HCT116 (cell line): ENCODE results near the gene HMGA1. TPM values are rescaled to one million over a fixed set of nuclear protein-coding genes. Genes with fewer than 3 reads are reported as not detected.

Experiments
- ATAC-seq: fragments of 200-7000 bp; cut with Tn5 transposase; 2 replicates; pipeline ENCODE4 v1.9.1; 2020; ENCODE audit warnings: mild to moderate bottlenecking, moderate library complexity
- BruUV-seq: library from RNA; stranded (reverse); fragments of 400-500 nt; replicated peaks from 2 replicates; lab custom pipeline; 2021; lab: Mats Ljungman, UMichigan
- CTCF ChIA-PET: fragments of 300-600 bp; sonication (Branson Sonifier 250); formaldehyde crosslinking; loops from one replicate; lab custom pipeline; 2021; ENCODE audit warnings: antibody characterized with exemption; lab: Charles Lee
- POLR2A ChIA-PET: fragments of 300-600, 350-600 bp; sonication (Branson Sonifier 250); formaldehyde crosslinking; loops from one replicate; lab custom pipeline; 2021; ENCODE audit warnings: antibody characterized with exemption; lab: Charles Lee
- RAD21 ChIA-PET, 2 experiments: fragments of 300-600 bp; sonication (Branson Sonifier 250); formaldehyde crosslinking; loops; one replicate each; lab custom pipeline; 2023; ENCODE audit warnings: low total read pairs in 2 of 2; ENCODE audit not compliant: uncharacterized antibody in 2 of 2, unreplicated experiment in 2 of 2, low non-redundant PET in 1 of 2; lab: Charles Lee
- DNase-seq: peaks from one replicate; pipeline ENCODE4 v3.0.0-alpha.2; 2010; ENCODE audit warnings: low read depth, low spot score
- H2AFZ ChIP-seq: fragments of 200-600 bp; shearing (Covaris generic), sonication (generic); 2 replicates; pipeline ENCODE4 v1.6.1; 2017; ENCODE audit warnings: low read depth, mixed run types, mixed read lengths, antibody characterized with exemption, low read length; ENCODE audit not compliant: poor library complexity, severe bottlenecking
- H3K27ac ChIP-seq: 2 replicates; pipeline ENCODE4 v1.5.1; 2012; ENCODE audit warnings: low read depth, low read length
- H3K27me3 ChIP-seq: fragments of 200-600 bp; sonication (generic); 2 replicates; pipeline ENCODE4 v1.6.1; 2016; ENCODE audit warnings: mixed run types, low read length, mixed read lengths; ENCODE audit not compliant: insufficient read depth
- H3K36me3 ChIP-seq, 2 experiments: fragments of 200-500 bp in 1 of 2; fragments of 200-600 bp in 1 of 2; sonication (Bioruptor generic) in 1 of 2; sonication (generic) in 1 of 2; 2 replicates each; pipeline versions ENCODE4 v1.5.1 to v1.6.1; 2014 to 2016; ENCODE audit warnings: low read length in 2 of 2, inconsistent platforms in 1 of 2, mixed read lengths in 1 of 2, mixed run types in 1 of 2; ENCODE audit not compliant: insufficient read depth in 2 of 2, control insufficient read depth in 1 of 2
- H3K4me1 ChIP-seq, 2 experiments: fragments of 200-600 bp in 1 of 2; sonication (generic) in 1 of 2; 2 replicates each; pipeline versions ENCODE4 v1.5.1 to v1.6.1; 2012 to 2017; ENCODE audit warnings: low read length in 2 of 2, inconsistent platforms in 1 of 2, mild to moderate bottlenecking in 1 of 2, mixed read lengths in 1 of 2, mixed run types in 1 of 2, moderate library complexity in 1 of 2; ENCODE audit not compliant: insufficient read depth in 2 of 2, control insufficient read depth in 1 of 2
- H3K4me2 ChIP-seq: fragments of 200-600 bp; sonication (generic); 2 replicates; pipeline ENCODE4 v1.6.1; 2017; ENCODE audit warnings: mixed run types, low read length, mixed read lengths
- H3K4me3 ChIP-seq, 2 experiments: fragments of 200-600 bp in 1 of 2; sonication (generic) in 1 of 2; replicated peaks in 1 of 2; 2 replicates each; pipeline ENCODE4 v1.5.1; 2011 to 2016; ENCODE audit warnings: low read length in 2 of 2, control low read depth in 1 of 2, low read depth in 1 of 2, mild to moderate bottlenecking in 1 of 2, mixed read lengths in 1 of 2, mixed run types in 1 of 2
- H3K79me2 ChIP-seq: fragments of 200-600 bp; sonication (generic); 2 replicates; pipeline ENCODE4 v1.6.1; 2017; ENCODE audit warnings: mild to moderate bottlenecking, mixed run types, low read length, moderate library complexity, mixed read lengths; ENCODE audit not compliant: insufficient read depth
- H3K9ac ChIP-seq: fragments of 200-600 bp; sonication (generic); 2 replicates; pipeline ENCODE4 v1.6.1; 2016; ENCODE audit warnings: low read length, mixed read lengths
- H3K9me2 ChIP-seq: fragments of 200-600 bp; sonication (generic), shearing (Covaris generic); 2 replicates; pipeline ENCODE4 v1.6.1; 2017; ENCODE audit warnings: mixed run types, mild to moderate bottlenecking, moderate library complexity; ENCODE audit not compliant: insufficient read depth
- H3K9me3 ChIP-seq, 2 experiments: fragments of 200-500 bp in 1 of 2; fragments of 200-600 bp in 1 of 2; sonication (Bioruptor generic) in 1 of 2; sonication (generic) in 1 of 2; 2 replicates each; pipeline ENCODE4 v1.6.1; 2014 to 2017; ENCODE audit warnings: low read length in 2 of 2, mixed read lengths in 2 of 2, inconsistent platforms in 1 of 2, low read depth in 1 of 2, mild to moderate bottlenecking in 1 of 2, mixed run types in 1 of 2, moderate library complexity in 1 of 2; ENCODE audit not compliant: control insufficient read depth in 1 of 2, insufficient read depth in 1 of 2
- H4K20me1 ChIP-seq: fragments of 200-600 bp; sonication (generic), shearing (Covaris generic); 2 replicates; pipeline ENCODE4 v1.6.1; 2017; ENCODE audit warnings: mixed run types, mild to moderate bottlenecking, moderate library complexity; ENCODE audit not compliant: insufficient read depth
- EZH2 ChIP-seq: fragments of 200-600 bp; sonication (generic); IDR thresholded peaks from 2 replicates; pipeline ENCODE4 v1.6.1; 2017; ENCODE audit warnings: antibody characterized with exemption, mixed run types
- EZH2phosphoT487 ChIP-seq: fragments of 200-600 bp; IDR thresholded peaks from 2 replicates; pipeline ENCODE4 v1.6.1; 2018; ENCODE audit warnings: antibody characterized with exemption, borderline replicate concordance
- FOSL1 ChIP-seq: IDR thresholded peaks from 2 replicates; pipeline ENCODE4 v1.6.1; 2012; ENCODE audit warnings: low read depth
- POLR2AphosphoS5 ChIP-seq: IDR thresholded peaks from 2 replicates; pipeline ENCODE4 v1.6.1; 2011; ENCODE audit warnings: mild to moderate bottlenecking, low read depth, low read length, moderate library complexity
- RAD21 ChIP-seq: IDR thresholded peaks from 2 replicates; pipeline ENCODE4 v1.6.1; 2012; ENCODE audit warnings: low read depth, mild to moderate bottlenecking
- SIN3A ChIP-seq: IDR thresholded peaks from 2 replicates; pipeline ENCODE4 v1.6.1; 2012; ENCODE audit warnings: low read depth
- SRF ChIP-seq: IDR thresholded peaks from 2 replicates; pipeline ENCODE4 v1.6.1; 2012; ENCODE audit warnings: low read depth
- TCF7L2 ChIP-seq: IDR thresholded peaks from 2 replicates; pipeline ENCODE4 v1.7.0; 2011; ENCODE audit warnings: borderline replicate concordance, inconsistent platforms; ENCODE audit not compliant: insufficient read depth, insufficient read length; ENCODE audit errors: extremely low read depth
- ZFX ChIP-seq: fragments of 450-650 bp; IDR thresholded peaks from 2 replicates; pipeline ENCODE4 v1.6.1; 2017
- ZNF274 ChIP-seq: fragments of 200-500 bp; sonication (Bioruptor generic); IDR thresholded peaks from 2 replicates; pipeline ENCODE4 v1.6.1; 2014; ENCODE audit warnings: mild to moderate bottlenecking, low read depth, low read length, inconsistent platforms
- intact Hi-C: fragments of 100-400 bp; cut with micrococcal nuclease; formaldehyde crosslinking; loops from 2 replicates; pipeline ENCODE4 v1.10.0; 2022
- total RNA-seq: library from RNA; stranded (reverse); gene quantifications from one replicate; pipeline ENCODE4 v1.2.1, GENCODE V29; 2021; ENCODE audit not compliant: unreplicated experiment
- TF ChIP-seq, protein P1 (sequence below): IDR thresholded peaks from 2 replicates; pipeline ENCODE4 v1.6.1; 2011; ENCODE audit warnings: mild to moderate bottlenecking, low read length, moderate library complexity; ENCODE audit not compliant: insufficient replicate concordance; ENCODE audit errors: extremely low read depth
- TF ChIP-seq, protein P2 (sequence below), 3 experiments: fragments of 200-600 bp in 1 of 3; sonication (generic) in 1 of 3; IDR thresholded peaks in 2 of 3; conservative IDR thresholded peaks in 1 of 3; 2 replicates each; pipeline ENCODE4 v1.5.1; 2012 to 2017; ENCODE audit warnings: low read depth in 2 of 3, low read length in 2 of 3, antibody characterized with exemption in 1 of 3, borderline replicate concordance in 1 of 3, control low read depth in 1 of 3, mild to moderate bottlenecking in 1 of 3, mixed read lengths in 1 of 3, mixed run types in 1 of 3, moderate library complexity in 1 of 3; ENCODE audit not compliant: insufficient read depth in 1 of 3

HMGA1 gene
- total RNA-seq, 1 experiment from 2014 or later, result 2,459 TPM

DNA sequence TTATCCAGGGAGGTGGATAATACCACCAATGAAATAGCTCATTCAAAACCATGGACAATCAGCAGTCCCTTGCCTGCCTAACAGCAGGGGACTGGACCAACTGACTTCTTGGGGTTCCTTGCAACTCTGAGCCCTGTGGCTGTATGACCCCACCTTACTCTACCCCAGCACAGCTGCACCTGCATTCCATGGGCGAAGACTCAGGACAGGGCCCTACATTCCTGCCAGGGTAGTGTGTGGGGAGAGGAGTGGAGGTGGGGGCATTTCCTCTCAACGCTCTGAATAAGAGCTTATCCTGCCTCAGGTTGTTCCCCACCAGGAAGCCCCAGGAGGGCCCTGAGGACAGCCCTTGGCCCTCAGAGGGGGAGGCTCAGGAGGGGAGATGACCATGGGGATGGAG is 30.8 kb upstream of the HMGA1 start (continued):
- TF ChIP-seq, protein P1, sequence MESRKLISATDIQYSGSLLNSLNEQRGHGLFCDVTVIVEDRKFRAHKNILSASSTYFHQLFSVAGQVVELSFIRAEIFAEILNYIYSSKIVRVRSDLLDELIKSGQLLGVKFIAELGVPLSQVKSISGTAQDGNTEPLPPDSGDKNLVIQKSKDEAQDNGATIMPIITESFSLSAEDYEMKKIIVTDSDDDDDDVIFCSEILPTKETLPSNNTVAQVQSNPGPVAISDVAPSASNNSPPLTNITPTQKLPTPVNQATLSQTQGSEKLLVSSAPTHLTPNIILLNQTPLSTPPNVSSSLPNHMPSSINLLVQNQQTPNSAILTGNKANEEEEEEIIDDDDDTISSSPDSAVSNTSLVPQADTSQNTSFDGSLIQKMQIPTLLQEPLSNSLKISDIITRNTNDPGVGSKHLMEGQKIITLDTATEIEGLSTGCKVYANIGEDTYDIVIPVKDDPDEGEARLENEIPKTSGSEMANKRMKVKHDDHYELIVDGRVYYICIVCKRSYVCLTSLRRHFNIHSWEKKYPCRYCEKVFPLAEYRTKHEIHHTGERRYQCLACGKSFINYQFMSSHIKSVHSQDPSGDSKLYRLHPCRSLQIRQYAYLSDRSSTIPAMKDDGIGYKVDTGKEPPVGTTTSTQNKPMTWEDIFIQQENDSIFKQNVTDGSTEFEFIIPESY, result no peak
- TF ChIP-seq FOSL1 (no peak), SRF (no peak), RAD21 (no peak), EZH2phosphoT487 (no peak)

DNA sequence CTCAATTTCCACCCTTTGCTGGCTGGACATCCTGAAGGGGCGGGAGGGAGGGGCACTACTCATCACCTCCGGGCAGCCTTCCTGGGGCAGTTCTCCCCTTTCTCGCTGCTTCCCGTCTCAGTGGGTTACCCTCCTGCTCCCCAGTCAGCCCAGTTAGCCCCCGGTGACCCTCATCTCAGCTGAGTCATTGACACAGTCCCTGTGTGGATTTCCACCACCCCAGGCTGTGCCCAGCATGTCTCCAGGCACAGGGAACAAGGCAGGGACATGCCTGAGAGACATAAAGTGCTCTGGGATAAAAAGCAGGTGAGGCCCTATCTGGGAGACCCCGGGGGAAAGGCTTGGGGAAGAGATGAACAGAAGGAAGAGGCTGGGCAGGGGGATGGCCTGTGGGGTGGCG is 29.9 kb upstream of the HMGA1 start:
- Histone ChIP-seq H3K9me2 (no peaks in the 10 kb centered on the region), H3K4me2 (no peak overlapping the region), H3K4me1 (peaks cover 0 to 31% of the 10 kb centered on the region in 2 experiments; a peak in 3 of 4 replicates), H3K4me3 (no peak overlapping the region), H3K79me2 (no peaks in the 10 kb centered on the region), H3K36me3 (no peaks in the 10 kb centered on the region), H3K27me3 (no peaks in the 10 kb centered on the region), H3K27ac (no peak overlapping the region), H4K20me1 (no peaks in the 10 kb centered on the region), H2AFZ (no peak overlapping the region), H3K9me3 (no peaks in the 10 kb centered on the region), H3K9ac (no peak overlapping the region)
- ChIA-PET CTCF (interaction anchor here (2.9 kb wide), 1 partner anchor 10 kb away, joined by 7 read pairs; no protein-coding TSS in a partner anchor), POLR2A (interaction anchor here (1.2 to 3.8 kb wide), 2 partner anchors 17 to 30 kb away, joined by 4 to 12 read pairs; partner anchors contain the start of gene HMGA1), RAD21 (no interaction called here)
- DNase-seq (no peak), ATAC-seq (no peak)
- intact Hi-C loops, result no loop called here
- BruUV-seq, result no TSS peak
- no peak for TF ChIP-seq ZNF274
- no peak for TF ChIP-seq POLR2AphosphoS5
- TF ChIP-seq, protein P2, sequence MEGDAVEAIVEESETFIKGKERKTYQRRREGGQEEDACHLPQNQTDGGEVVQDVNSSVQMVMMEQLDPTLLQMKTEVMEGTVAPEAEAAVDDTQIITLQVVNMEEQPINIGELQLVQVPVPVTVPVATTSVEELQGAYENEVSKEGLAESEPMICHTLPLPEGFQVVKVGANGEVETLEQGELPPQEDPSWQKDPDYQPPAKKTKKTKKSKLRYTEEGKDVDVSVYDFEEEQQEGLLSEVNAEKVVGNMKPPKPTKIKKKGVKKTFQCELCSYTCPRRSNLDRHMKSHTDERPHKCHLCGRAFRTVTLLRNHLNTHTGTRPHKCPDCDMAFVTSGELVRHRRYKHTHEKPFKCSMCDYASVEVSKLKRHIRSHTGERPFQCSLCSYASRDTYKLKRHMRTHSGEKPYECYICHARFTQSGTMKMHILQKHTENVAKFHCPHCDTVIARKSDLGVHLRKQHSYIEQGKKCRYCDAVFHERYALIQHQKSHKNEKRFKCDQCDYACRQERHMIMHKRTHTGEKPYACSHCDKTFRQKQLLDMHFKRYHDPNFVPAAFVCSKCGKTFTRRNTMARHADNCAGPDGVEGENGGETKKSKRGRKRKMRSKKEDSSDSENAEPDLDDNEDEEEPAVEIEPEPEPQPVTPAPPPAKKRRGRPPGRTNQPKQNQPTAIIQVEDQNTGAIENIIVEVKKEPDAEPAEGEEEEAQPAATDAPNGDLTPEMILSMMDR (IDR thresholded peaks at IDR 0.05 in 2 of 3, conservative IDR thresholded peaks at IDR 0.05 in 1 of 3; ENCODE audit: borderline replicate concordance in 1 of 3, insufficient read depth in 1 of 3, low read depth in 2 of 3, low read length in 2 of 3), result no peak
- no peak for TF ChIP-seq EZH2
- TF ChIP-seq SRF, result no peak
- TF ChIP-seq SIN3A, result no peak
- no peak for TF ChIP-seq TCF7L2
- TF ChIP-seq ZFX, result no peak
